Thyroid gland (tissue), 4 donors: Measurements from ENCODE around the gene IGSF6.

Experiments
- POLR2A ChIP-seq, 2 donors: fragments of 450-650 bp; IDR thresholded peaks; one replicate each; pipeline ENCODE4 v1.6.1; 2017; ENCODE audit warnings: antibody characterized with exemption in 2 of 2, mild to moderate bottlenecking in 2 of 2, moderate library complexity in 1 of 2
- TF ChIP-seq, protein P1 (sequence below), 6 experiments: fragments of 200-600 bp in 3 of 6; fragments of 450-650 bp in 3 of 6; sonication (generic) in 3 of 6; IDR thresholded peaks; one replicate each; pipeline ENCODE4 v1.5.1; 2016 to 2019; ENCODE audit warnings: antibody characterized with exemption in 6 of 6, mild to moderate bottlenecking in 2 of 6, inconsistent platforms in 1 of 6, moderate library complexity in 1 of 6

DNA sequence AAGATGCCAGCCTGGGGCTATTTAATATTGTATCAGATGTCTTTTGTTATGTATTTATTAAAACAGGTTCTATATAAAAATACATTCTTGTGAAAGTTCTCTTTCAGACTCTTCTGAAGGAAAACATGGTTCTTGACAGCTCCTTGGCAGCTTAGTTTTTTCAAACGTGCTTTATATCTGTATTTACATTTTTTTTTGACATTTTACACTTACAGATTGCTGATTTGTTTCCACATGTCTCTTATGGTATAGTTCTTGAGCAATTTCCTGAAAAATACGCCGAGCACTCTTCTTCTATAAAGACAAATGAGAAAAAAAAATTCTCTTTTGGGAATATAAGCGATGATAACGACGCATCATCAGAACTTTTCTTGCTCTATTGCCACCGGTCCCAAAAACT, 9.5 kb downstream of the IGSF6 start:
- TF ChIP-seq, protein P1, sequence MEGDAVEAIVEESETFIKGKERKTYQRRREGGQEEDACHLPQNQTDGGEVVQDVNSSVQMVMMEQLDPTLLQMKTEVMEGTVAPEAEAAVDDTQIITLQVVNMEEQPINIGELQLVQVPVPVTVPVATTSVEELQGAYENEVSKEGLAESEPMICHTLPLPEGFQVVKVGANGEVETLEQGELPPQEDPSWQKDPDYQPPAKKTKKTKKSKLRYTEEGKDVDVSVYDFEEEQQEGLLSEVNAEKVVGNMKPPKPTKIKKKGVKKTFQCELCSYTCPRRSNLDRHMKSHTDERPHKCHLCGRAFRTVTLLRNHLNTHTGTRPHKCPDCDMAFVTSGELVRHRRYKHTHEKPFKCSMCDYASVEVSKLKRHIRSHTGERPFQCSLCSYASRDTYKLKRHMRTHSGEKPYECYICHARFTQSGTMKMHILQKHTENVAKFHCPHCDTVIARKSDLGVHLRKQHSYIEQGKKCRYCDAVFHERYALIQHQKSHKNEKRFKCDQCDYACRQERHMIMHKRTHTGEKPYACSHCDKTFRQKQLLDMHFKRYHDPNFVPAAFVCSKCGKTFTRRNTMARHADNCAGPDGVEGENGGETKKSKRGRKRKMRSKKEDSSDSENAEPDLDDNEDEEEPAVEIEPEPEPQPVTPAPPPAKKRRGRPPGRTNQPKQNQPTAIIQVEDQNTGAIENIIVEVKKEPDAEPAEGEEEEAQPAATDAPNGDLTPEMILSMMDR (IDR thresholded peaks at IDR 0.05) = no peak
- no peak for TF ChIP-seq POLR2A (IDR thresholded peaks at IDR 0.05)
